Tibial nerve (tissue), 4 donors: ENCODE data around the gene RNF145. TPM values are rescaled to one million over a fixed set of nuclear protein-coding genes. Genes with fewer than 3 reads are reported as not detected.

Source experiments
- DNase-seq, 2 donors: peaks; one replicate each; pipeline ENCODE4 v3.0.0-alpha.2; 2019; ENCODE audit warnings: low spot score in 2 of 2
- H3K27ac ChIP-seq, 4 donors: fragments of 200-600 bp; sonication (generic) in 3 of 4; one replicate each; pipeline ENCODE4 v1.5.1; 2017 to 2019; ENCODE audit warnings: mild to moderate bottlenecking in 1 of 4
- H3K27me3 ChIP-seq, 2 donors: fragments of 200-600 bp; sonication (generic) in 1 of 2; one replicate each; pipeline versions ENCODE4 v1.5.1 to v1.6.0; 2017 to 2019
- H3K36me3 ChIP-seq, 3 donors: fragments of 200-600 bp; sonication (generic); one replicate each; pipeline ENCODE4 v1.5.1; 2018 to 2019
- H3K4me1 ChIP-seq, 4 donors: fragments of 200-600 bp; sonication (generic) in 3 of 4; one replicate each; pipeline ENCODE4 v1.5.1; 2017 to 2019
- H3K4me3 ChIP-seq, 4 donors: fragments of 200-600 bp; sonication (generic) in 3 of 4; one replicate each; pipeline ENCODE4 v1.5.1; 2017 to 2019; ENCODE audit warnings: mild to moderate bottlenecking in 1 of 4, moderate library complexity in 1 of 4
- H3K9me3 ChIP-seq, 4 donors: fragments of 200-600 bp; sonication (generic) in 3 of 4; one replicate each; pipeline ENCODE4 v1.5.1; 2017 to 2019
- CTCF ChIP-seq, 5 experiments: fragments of 200-600 bp in 3 of 5; fragments of 450-650 bp in 2 of 5; sonication (generic) in 3 of 5; IDR thresholded peaks; one replicate each; pipeline ENCODE4 v1.5.1; 2016 to 2019; ENCODE audit warnings: antibody characterized with exemption in 5 of 5, mild to moderate bottlenecking in 3 of 5, moderate library complexity in 2 of 5
- EP300 ChIP-seq, 2 donors: sonication (generic); formaldehyde crosslinking; IDR thresholded peaks; one replicate each; pipeline ENCODE4 v1.6.1; 2017; ENCODE audit warnings: antibody characterized with exemption in 2 of 2, mild to moderate bottlenecking in 1 of 2
- POLR2A ChIP-seq, 2 donors: fragments of 450-650 bp; IDR thresholded peaks; one replicate each; pipeline ENCODE4 v1.6.1; 2017; ENCODE audit warnings: antibody characterized with exemption in 2 of 2, mild to moderate bottlenecking in 2 of 2, moderate library complexity in 2 of 2
- WGBS, 2 donors: methylation state at CpG; one replicate each; pipeline ENCODE4 v1.1.5; 2018; 5-methylcytosine and 5-hydroxymethylcytosine counted together
- total RNA-seq, 4 donors: library from RNA; depleted of rRNA; stranded (reverse); fragments of >200 nt; gene quantifications; one replicate each; pipeline ENCODE4 v1.1.0, GENCODE V29; 2016

Gene RNF145
- total RNA-seq, 4 donors from 2014 or later = 40.2 to 65.1 (median 50.4) TPM

- Histone ChIP-seq H3K36me3 (no peaks in the 10 kb centered on the region), H3K4me1 (no peaks in the 10 kb centered on the region), H3K27me3 (peaks cover 0 to 18% of the 10 kb centered on the region in 2 donors), H3K9me3 (no peaks in the 10 kb centered on the region), H3K27ac (no peak overlapping the region), H3K4me3 (no peak overlapping the region)
- 55 to 71% methylated on average over 2 of the region's 2 CpGs for WGBS, 2 donors
- DNase-seq = no peak
- TF ChIP-seq EP300 (IDR thresholded peaks at IDR 0.05) = no peak
- no peak for TF ChIP-seq CTCF (IDR thresholded peaks at IDR 0.05)
- no peak for TF ChIP-seq POLR2A (IDR thresholded peaks at IDR 0.05)
Measured at GRCh38 chr5:159249158-159249557, 39.8 kb upstream of the RNF145 start.

GRCh38 chr5:159244890-159245289 lies 35.5 kb upstream of the RNF145 start:
- no peak overlapping the region for H3K4me3 ChIP-seq
- H3K4me1 ChIP-seq = no peaks in the 10 kb centered on the region
- no peaks in the 10 kb centered on the region for H3K36me3 ChIP-seq
- H3K27me3 ChIP-seq = peaks cover 0 to 15% of the 10 kb centered on the region in 2 donors
- TF ChIP-seq CTCF (IDR thresholded peaks at IDR 0.05) (no peak), EP300 (IDR thresholded peaks at IDR 0.05) (no peak), POLR2A (IDR thresholded peaks at IDR 0.05) (no peak)
- H3K27ac ChIP-seq = no peak overlapping the region
- no peak for DNase-seq
- H3K9me3 ChIP-seq = no peaks in the 10 kb centered on the region

- peaks cover 0 to 12% of the 10 kb centered on the region in 2 donors for H3K27me3 ChIP-seq
- H3K36me3 ChIP-seq = no peaks in the 10 kb centered on the region
- no peak overlapping the region for H3K4me3 ChIP-seq
- no peak overlapping the region for H3K27ac ChIP-seq
- no peaks in the 10 kb centered on the region for H3K4me1 ChIP-seq
- no peaks in the 10 kb centered on the region for H3K9me3 ChIP-seq
- 56 to 59% methylated on average over 3 of the region's 3 CpGs for WGBS, 2 donors
- no peak for DNase-seq
- TF ChIP-seq CTCF (IDR thresholded peaks at IDR 0.05) = no peak
- TF ChIP-seq POLR2A (IDR thresholded peaks at IDR 0.05) = no peak
- no peak for TF ChIP-seq EP300 (IDR thresholded peaks at IDR 0.05)
Measured at GRCh38 chr5:159244163-159244562, 34.8 kb upstream of the RNF145 start.

DNA sequence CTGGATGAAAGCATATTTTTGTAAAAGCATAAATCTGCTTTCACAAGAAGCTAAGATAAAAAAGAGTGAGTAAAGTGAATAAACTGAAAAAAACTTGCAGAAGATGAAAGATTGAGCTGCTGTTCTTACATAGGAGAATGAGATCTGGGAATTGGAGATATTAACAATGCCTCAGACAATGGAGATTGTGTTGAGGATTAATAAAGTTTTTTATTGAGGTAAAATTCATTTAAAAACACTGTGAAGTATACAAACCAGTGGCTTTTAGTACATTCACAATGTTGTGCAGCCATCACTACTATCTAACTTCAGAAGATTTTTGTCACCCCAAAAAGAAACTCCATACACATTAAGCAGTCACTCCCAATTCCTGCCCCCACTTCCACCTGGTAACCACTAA lies 34.0 kb upstream of the RNF145 start:
- Histone ChIP-seq H3K4me3 (no peak overlapping the region), H3K4me1 (no peaks in the 10 kb centered on the region), H3K9me3 (no peaks in the 10 kb centered on the region), H3K36me3 (no peaks in the 10 kb centered on the region), H3K27ac (no peak overlapping the region), H3K27me3 (peaks cover 0 to 12% of the 10 kb centered on the region in 2 donors)
- DNase-seq = no peak
- TF ChIP-seq CTCF (IDR thresholded peaks at IDR 0.05) (no peak), EP300 (IDR thresholded peaks at IDR 0.05) (no peak), POLR2A (IDR thresholded peaks at IDR 0.05) (no peak)

DNA sequence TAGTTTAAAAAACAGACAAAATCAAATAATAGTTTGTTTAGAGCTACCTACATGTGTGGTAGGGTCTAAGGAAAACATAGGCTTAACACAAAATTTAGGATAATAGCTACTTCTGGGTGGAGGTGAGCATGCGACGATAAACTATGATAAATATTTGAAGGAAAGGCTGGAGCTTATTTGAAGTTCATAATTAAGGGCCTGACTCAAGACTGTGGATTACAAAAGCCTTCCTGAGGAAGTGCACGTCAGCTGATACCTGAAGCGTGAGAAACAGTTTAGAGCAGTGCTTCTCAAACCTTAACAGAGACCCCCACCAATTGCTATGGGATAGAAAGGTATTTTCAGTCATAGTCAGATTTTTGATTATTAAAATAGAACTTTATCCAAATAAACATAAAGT lies 33.3 kb upstream of the RNF145 start:
- Histone ChIP-seq H3K9me3 (no peaks in the 10 kb centered on the region), H3K4me3 (no peak overlapping the region), H3K27ac (no peak overlapping the region), H3K36me3 (no peaks in the 10 kb centered on the region), H3K27me3 (peaks cover 0 to 12% of the 10 kb centered on the region in 2 donors), H3K4me1 (no peaks in the 10 kb centered on the region)
- TF ChIP-seq CTCF (IDR thresholded peaks at IDR 0.05) (no peak), EP300 (IDR thresholded peaks at IDR 0.05) (no peak), POLR2A (IDR thresholded peaks at IDR 0.05) (no peak)
- 57 to 59% methylated on average over 4 of the region's 4 CpGs for WGBS, 2 donors
- no peak for DNase-seq
